Neural cell (in vitro differentiated cells): ENCODE results near the gene RGL4. TPM values are rescaled to one million over a fixed set of nuclear protein-coding genes. Genes with fewer than 3 reads are reported as not detected.

Experiments used
- H2AFZ ChIP-seq: fragments of 200-600, 300-800 bp; sonication (generic), shearing (Covaris generic); 2 replicates; pipeline ENCODE4 v1.6.0; 2014; ENCODE audit warnings: low read depth, mild to moderate bottlenecking, antibody characterized with exemption, low read length, moderate library complexity
- H3F3A ChIP-seq: fragments of 200-600 bp; shearing (Covaris generic); 2 replicates; pipeline ENCODE4 v1.6.1; 2016; ENCODE audit warnings: mild to moderate bottlenecking, moderate library complexity, mixed read lengths, antibody characterized with exemption, low read length; ENCODE audit not compliant: insufficient read depth, poor library complexity, severe bottlenecking
- H3K27ac ChIP-seq: fragments of 200-600, 300-800 bp; sonication (generic), shearing (Covaris generic); 2 replicates; pipeline ENCODE4 v1.5.1; 2014; ENCODE audit warnings: mild to moderate bottlenecking, low read length, moderate library complexity
- H3K27me3 ChIP-seq: fragments of 300-800, 200-600 bp; sonication (generic), shearing (Covaris generic); 2 replicates; pipeline ENCODE4 v1.6.0; 2014; ENCODE audit warnings: mild to moderate bottlenecking, low read depth, low read length, moderate library complexity; ENCODE audit not compliant: insufficient read depth
- H3K36me3 ChIP-seq: fragments of 300-800, 200-600 bp; sonication (generic), shearing (Covaris generic); 2 replicates; pipeline ENCODE4 v1.5.1; 2014; ENCODE audit warnings: mild to moderate bottlenecking, antibody characterized with exemption, low read length, moderate library complexity; ENCODE audit not compliant: insufficient read depth
- H3K4me2 ChIP-seq: fragments of 300-800, 200-600 bp; sonication (generic), shearing (Covaris generic); 2 replicates; pipeline ENCODE4 v1.6.0; 2014; ENCODE audit warnings: mild to moderate bottlenecking, low read length
- H3K4me3 ChIP-seq: fragments of 300-800, 200-600 bp; sonication (generic), shearing (Covaris generic); 2 replicates; pipeline ENCODE4 v1.5.1; 2014; ENCODE audit warnings: mild to moderate bottlenecking, low read length, moderate library complexity
- H3K79me2 ChIP-seq: fragments of 200-600 bp; shearing (Covaris generic); replicated peaks from 2 replicates; pipeline ENCODE4 v1.6.0; 2014; ENCODE audit warnings: mild to moderate bottlenecking, low read length, moderate library complexity; ENCODE audit not compliant: insufficient read depth
- H3K9ac ChIP-seq: fragments of 300-800, 200-600 bp; sonication (generic), shearing (Covaris generic); 2 replicates; pipeline ENCODE4 v1.6.1; 2016; ENCODE audit warnings: mild to moderate bottlenecking, low read length, mixed read lengths
- H3K9me2 ChIP-seq: fragments of 200-600 bp; shearing (Covaris generic); 2 replicates; pipeline ENCODE4 v1.6.1; 2016; ENCODE audit warnings: mild to moderate bottlenecking, low read length, mixed read lengths; ENCODE audit not compliant: insufficient read depth
- H3K9me3 ChIP-seq: fragments of 200-600, 300-800 bp; sonication (generic), shearing (Covaris generic); 2 replicates; pipeline ENCODE4 v1.6.1; 2016; ENCODE audit warnings: mild to moderate bottlenecking, mixed run types, low read length, moderate library complexity, mixed read lengths
- H4K20me1 ChIP-seq: fragments of 200-600 bp; shearing (Covaris generic); 2 replicates; pipeline ENCODE4 v1.6.1; 2016; ENCODE audit warnings: mild to moderate bottlenecking, mixed run types; ENCODE audit not compliant: insufficient read depth
- EP300 ChIP-seq: fragments of 450-650 bp; conservative IDR thresholded peaks from 2 replicates; pipeline ENCODE4 v1.6.1; 2014; ENCODE audit warnings: antibody characterized with exemption, mild to moderate bottlenecking, moderate library complexity; ENCODE audit not compliant: poor library complexity, severe bottlenecking
- EZH2 ChIP-seq: fragments of 200-600, 300-800 bp; shearing (Covaris generic), sonication (generic); IDR thresholded peaks from 2 replicates; pipeline ENCODE4 v1.6.1; 2014; ENCODE audit warnings: antibody characterized with exemption, low read length, borderline replicate concordance, mild to moderate bottlenecking; ENCODE audit not compliant: insufficient read depth, poor library complexity, severe bottlenecking
- MXI1 ChIP-seq: fragments of 450-650 bp; conservative IDR thresholded peaks from 2 replicates; pipeline ENCODE4 v1.6.1; 2014; ENCODE audit warnings: antibody characterized with exemption, mild to moderate bottlenecking; ENCODE audit not compliant: poor library complexity, severe bottlenecking
- POLR2AphosphoS5 ChIP-seq: IDR thresholded peaks from 2 replicates; pipeline ENCODE4 v1.6.1; 2012
- RAD21 ChIP-seq: fragments of 450-650 bp; conservative IDR thresholded peaks from 2 replicates; pipeline ENCODE4 v1.6.1; 2014; ENCODE audit warnings: antibody characterized with exemption, mild to moderate bottlenecking, moderate library complexity
- SMC3 ChIP-seq: fragments of 450-650 bp; conservative IDR thresholded peaks from 2 replicates; pipeline ENCODE4 v1.6.1; 2014; ENCODE audit warnings: antibody characterized with exemption, mild to moderate bottlenecking, moderate library complexity; ENCODE audit not compliant: poor library complexity
- TAF1 ChIP-seq: IDR thresholded peaks from 2 replicates; pipeline ENCODE4 v1.6.1; 2012; ENCODE audit warnings: low read depth
- polyA plus RNA-seq: library from polyadenylated mRNA; depleted of rRNA; stranded (reverse); fragments of >200 nt; gene quantifications from 2 replicates; pipeline ENCODE4 v1.2.3, GENCODE V29; 2014
- TF ChIP-seq, protein P1 (sequence below): IDR thresholded peaks from 2 replicates; pipeline ENCODE4 v1.6.1; 2012; ENCODE audit warnings: borderline replicate concordance
- TF ChIP-seq, protein P2 (sequence below): fragments of 450-650 bp; IDR thresholded peaks from 2 replicates; pipeline ENCODE4 v1.5.1; 2014; ENCODE audit warnings: antibody characterized with exemption, mild to moderate bottlenecking, moderate library complexity; ENCODE audit not compliant: poor library complexity, severe bottlenecking

The RGL4 gene
- polyA plus RNA-seq, 1 donor from 2014 or later: not detected

DNA sequence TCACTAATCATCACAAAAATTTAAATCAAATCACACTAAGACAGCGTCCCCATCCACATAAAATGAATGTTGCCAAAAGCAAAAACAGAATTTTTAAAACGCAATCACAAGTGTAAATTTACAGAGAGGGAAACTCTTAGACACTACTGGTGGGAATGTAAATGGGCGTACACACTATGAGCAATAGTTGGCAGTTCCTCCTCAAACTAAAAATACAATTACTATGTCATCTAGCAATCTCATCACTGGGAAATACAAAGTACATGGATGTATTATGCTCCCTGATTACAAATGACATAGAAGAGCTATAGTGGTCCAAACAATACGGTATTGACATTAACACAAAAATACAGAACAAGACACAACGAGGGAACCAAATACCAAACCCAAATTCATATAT lies 8.7 kb upstream of the RGL4 start:
- H3K9me3 ChIP-seq: no peaks in the 10 kb centered on the region
- H3K36me3 ChIP-seq: no peaks in the 10 kb centered on the region
- no peaks in the 10 kb centered on the region for H3K79me2 ChIP-seq

DNA sequence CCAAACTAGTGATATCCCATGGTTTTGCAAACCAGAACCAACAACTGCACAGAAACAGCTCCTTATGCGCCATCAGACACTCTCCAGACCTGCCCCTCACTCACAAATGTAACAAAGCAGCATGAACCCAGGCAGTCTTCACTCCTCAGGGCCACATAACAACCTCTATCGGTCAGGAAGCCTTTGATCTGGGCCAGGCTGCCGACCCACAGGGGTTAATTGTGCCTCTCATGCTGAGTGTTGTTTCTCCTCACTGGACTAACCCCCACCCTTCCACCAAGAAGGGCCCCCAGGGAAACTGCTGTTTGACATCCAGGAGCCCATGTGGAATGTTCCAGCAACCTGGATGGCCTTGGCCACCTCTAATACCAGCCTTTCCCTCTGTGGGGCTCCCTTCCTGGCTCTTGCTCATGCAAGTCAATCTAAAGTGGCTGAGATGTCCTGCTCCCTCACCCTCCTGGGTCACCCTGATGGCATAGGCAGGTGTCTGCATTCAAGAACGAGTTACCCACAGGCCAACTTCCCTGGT lies 7.9 kb upstream of the RGL4 start:
- no peak overlapping the region for H3K27ac ChIP-seq
- no peak overlapping the region for H2AFZ ChIP-seq
- H3K9me3 ChIP-seq: no peaks in the 10 kb centered on the region
- no peak overlapping the region for H3K4me3 ChIP-seq
- H3K36me3 ChIP-seq: no peaks in the 10 kb centered on the region
- H4K20me1 ChIP-seq: no peaks in the 10 kb centered on the region
- no peaks in the 10 kb centered on the region for H3K27me3 ChIP-seq
- H3K9ac ChIP-seq: no peak overlapping the region
- H3F3A ChIP-seq: no peaks in the 10 kb centered on the region
- TF ChIP-seq TAF1 (no peak), MXI1 (no peak), EP300 (no peak), RAD21 (no peak), EZH2 (no peak), SMC3 (no peak), POLR2AphosphoS5 (no peak)
- TF ChIP-seq, protein P1, sequence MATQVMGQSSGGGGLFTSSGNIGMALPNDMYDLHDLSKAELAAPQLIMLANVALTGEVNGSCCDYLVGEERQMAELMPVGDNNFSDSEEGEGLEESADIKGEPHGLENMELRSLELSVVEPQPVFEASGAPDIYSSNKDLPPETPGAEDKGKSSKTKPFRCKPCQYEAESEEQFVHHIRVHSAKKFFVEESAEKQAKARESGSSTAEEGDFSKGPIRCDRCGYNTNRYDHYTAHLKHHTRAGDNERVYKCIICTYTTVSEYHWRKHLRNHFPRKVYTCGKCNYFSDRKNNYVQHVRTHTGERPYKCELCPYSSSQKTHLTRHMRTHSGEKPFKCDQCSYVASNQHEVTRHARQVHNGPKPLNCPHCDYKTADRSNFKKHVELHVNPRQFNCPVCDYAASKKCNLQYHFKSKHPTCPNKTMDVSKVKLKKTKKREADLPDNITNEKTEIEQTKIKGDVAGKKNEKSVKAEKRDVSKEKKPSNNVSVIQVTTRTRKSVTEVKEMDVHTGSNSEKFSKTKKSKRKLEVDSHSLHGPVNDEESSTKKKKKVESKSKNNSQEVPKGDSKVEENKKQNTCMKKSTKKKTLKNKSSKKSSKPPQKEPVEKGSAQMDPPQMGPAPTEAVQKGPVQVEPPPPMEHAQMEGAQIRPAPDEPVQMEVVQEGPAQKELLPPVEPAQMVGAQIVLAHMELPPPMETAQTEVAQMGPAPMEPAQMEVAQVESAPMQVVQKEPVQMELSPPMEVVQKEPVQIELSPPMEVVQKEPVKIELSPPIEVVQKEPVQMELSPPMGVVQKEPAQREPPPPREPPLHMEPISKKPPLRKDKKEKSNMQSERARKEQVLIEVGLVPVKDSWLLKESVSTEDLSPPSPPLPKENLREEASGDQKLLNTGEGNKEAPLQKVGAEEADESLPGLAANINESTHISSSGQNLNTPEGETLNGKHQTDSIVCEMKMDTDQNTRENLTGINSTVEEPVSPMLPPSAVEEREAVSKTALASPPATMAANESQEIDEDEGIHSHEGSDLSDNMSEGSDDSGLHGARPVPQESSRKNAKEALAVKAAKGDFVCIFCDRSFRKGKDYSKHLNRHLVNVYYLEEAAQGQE: no peak
- TF ChIP-seq, protein P2, sequence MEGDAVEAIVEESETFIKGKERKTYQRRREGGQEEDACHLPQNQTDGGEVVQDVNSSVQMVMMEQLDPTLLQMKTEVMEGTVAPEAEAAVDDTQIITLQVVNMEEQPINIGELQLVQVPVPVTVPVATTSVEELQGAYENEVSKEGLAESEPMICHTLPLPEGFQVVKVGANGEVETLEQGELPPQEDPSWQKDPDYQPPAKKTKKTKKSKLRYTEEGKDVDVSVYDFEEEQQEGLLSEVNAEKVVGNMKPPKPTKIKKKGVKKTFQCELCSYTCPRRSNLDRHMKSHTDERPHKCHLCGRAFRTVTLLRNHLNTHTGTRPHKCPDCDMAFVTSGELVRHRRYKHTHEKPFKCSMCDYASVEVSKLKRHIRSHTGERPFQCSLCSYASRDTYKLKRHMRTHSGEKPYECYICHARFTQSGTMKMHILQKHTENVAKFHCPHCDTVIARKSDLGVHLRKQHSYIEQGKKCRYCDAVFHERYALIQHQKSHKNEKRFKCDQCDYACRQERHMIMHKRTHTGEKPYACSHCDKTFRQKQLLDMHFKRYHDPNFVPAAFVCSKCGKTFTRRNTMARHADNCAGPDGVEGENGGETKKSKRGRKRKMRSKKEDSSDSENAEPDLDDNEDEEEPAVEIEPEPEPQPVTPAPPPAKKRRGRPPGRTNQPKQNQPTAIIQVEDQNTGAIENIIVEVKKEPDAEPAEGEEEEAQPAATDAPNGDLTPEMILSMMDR: no peak
- no peaks in the 10 kb centered on the region for H3K9me2 ChIP-seq
- H3K4me2 ChIP-seq: no peak overlapping the region
- no peaks in the 10 kb centered on the region for H3K79me2 ChIP-seq

More for the DNA sequence above, 8.7 kb upstream of the RGL4 start:
- no peak overlapping the region for H3K27ac ChIP-seq
- H3K27me3 ChIP-seq: no peaks in the 10 kb centered on the region
- H3K4me2 ChIP-seq: no peak overlapping the region
- no peaks in the 10 kb centered on the region for H4K20me1 ChIP-seq
- H2AFZ ChIP-seq: no peak overlapping the region
- no peak overlapping the region for H3K9ac ChIP-seq
- H3F3A ChIP-seq: no peaks in the 10 kb centered on the region
- no peak overlapping the region for H3K4me3 ChIP-seq
- no peak for TF ChIP-seq EP300
- TF ChIP-seq, protein P1: no peak
- TF ChIP-seq, protein P2: no peak
- TF ChIP-seq RAD21: no peak
- TF ChIP-seq TAF1: no peak
- TF ChIP-seq SMC3: no peak
- TF ChIP-seq POLR2AphosphoS5: no peak
- TF ChIP-seq MXI1: no peak
- TF ChIP-seq EZH2: no peak
- H3K9me2 ChIP-seq: no peaks in the 10 kb centered on the region
